GM12891 (cell line): ENCODE results near the gene NPM1.
A peak's percentile ranks its signal among the peaks of the same experiment; 100 is the strongest.
"Not testable (repeated sequence)": the region's sequence is repeated elsewhere in the genome, so short reads cannot be mapped to it uniquely, and the experiment has no call there.

Experiments
- DNase-seq: peaks from one replicate; pipeline ENCODE4 v3.0.0; 2011; ENCODE audit warnings: low spot score; ENCODE audit not compliant: insufficient read length
- FAIRE-seq: peaks from 2 replicates; lab custom pipeline; 2011; peaks lifted over from hg19 to GRCh38; lab: Jason Lieb, UNC
- PAX5 ChIP-seq: IDR thresholded peaks from 2 replicates; pipeline ENCODE4 v1.6.1; 2011; ENCODE audit warnings: low read length, moderate library complexity, mild to moderate bottlenecking; ENCODE audit not compliant: insufficient read depth, severe bottlenecking
- POLR2A ChIP-seq: IDR thresholded peaks from 2 replicates; pipeline ENCODE4 v1.6.1; 2011; ENCODE audit warnings: low read depth, low read length, control low read depth
- POLR2AphosphoS5 ChIP-seq: IDR thresholded peaks from 2 replicates; pipeline ENCODE4 v1.6.1; 2011; ENCODE audit warnings: low read depth, low read length, control low read depth
- POU2F2 ChIP-seq: IDR thresholded peaks from 2 replicates; pipeline ENCODE4 v1.6.1; 2011; ENCODE audit warnings: low read depth, mild to moderate bottlenecking, control low read depth, low read length, moderate library complexity
- SPI1 ChIP-seq: IDR thresholded peaks from 2 replicates; pipeline ENCODE4 v1.6.1; 2011; ENCODE audit warnings: low read depth, low read length, control low read depth
- TAF1 ChIP-seq: IDR thresholded peaks from 2 replicates; pipeline ENCODE4 v1.6.1; 2011; ENCODE audit warnings: low read depth, low read length, control low read depth

NPM1 gene

GRCh38 chr5:171386006-171386671 lies 1.5 kb upstream of the NPM1 start:
- DNase-seq (no peak), FAIRE-seq (no peak)
- TF ChIP-seq POU2F2 (no peak), SPI1 (no peak), TAF1 (no peak), POLR2A (no peak), POLR2AphosphoS5 (no peak), PAX5 (no peak)

GRCh38 chr5:171386861-171387344 lies 746 bp upstream of the NPM1 start:
- FAIRE-seq = no peak
- no peak for TF ChIP-seq POU2F2
- no peak for TF ChIP-seq TAF1
- TF ChIP-seq POLR2AphosphoS5 = no peak
- no peak for TF ChIP-seq SPI1
- no peak for TF ChIP-seq PAX5
- TF ChIP-seq POLR2A = no peak

GRCh38 chr5:171387970-171388815 lies 544 bp downstream of the NPM1 start:
- peak; percentile 46 for DNase-seq
- TF ChIP-seq POU2F2 (no peak), POLR2AphosphoS5 (peak; percentile 70), SPI1 (no peak), POLR2A (peak; percentile 64), TAF1 (0 out of 2 replicates have a peak, but pooled peaks have one; percentile 28), PAX5 (no peak)
- peak; percentile 96 for FAIRE-seq

More at GRCh38 chr5:171386861-171387344, 746 bp upstream of the NPM1 start:
- DNase-seq = no peak

GRCh38 chr5:171388816-171389168 lies 1.1 kb downstream of the NPM1 start:
- no peak for FAIRE-seq
- DNase-seq = no peak

GRCh38 chr5:171390883-171391677 lies 3.4 kb downstream of the NPM1 start:
- FAIRE-seq = no peak
- TF ChIP-seq SPI1 (no peak), POLR2A (peak; percentile 33; the same call in 1 of the 2 replicates), PAX5 (no peak), POU2F2 (no peak), POLR2AphosphoS5 (no peak; the same call in 1 of the 2 replicates), TAF1 (no peak)
- DNase-seq = no peak

More at GRCh38 chr5:171388816-171389168, 1.1 kb downstream of the NPM1 start:
- no peak for TF ChIP-seq SPI1
- no peak for TF ChIP-seq PAX5
- TF ChIP-seq TAF1 = no peak
- no peak; the same call in 1 of the 2 replicates for TF ChIP-seq POLR2AphosphoS5
- TF ChIP-seq POU2F2 = no peak
- TF ChIP-seq POLR2A = no peak

GRCh38 chr5:171391996-171392577 lies 4.4 kb downstream of the NPM1 start:
- FAIRE-seq = no peak
- peak; percentile 71 for TF ChIP-seq POLR2AphosphoS5
- TF ChIP-seq SPI1 = no peak
- no peak for DNase-seq

- FAIRE-seq = no peak
- no peak for DNase-seq
- TF ChIP-seq SPI1 = peak; percentile 42; the same call in 1 of the 2 replicates
- TF ChIP-seq POLR2AphosphoS5 = no peak
Observed at GRCh38 chr5:171392585-171393159, 5.0 kb downstream of the NPM1 start.

- FAIRE-seq (no peak), DNase-seq (no peak)
- no peak for TF ChIP-seq POLR2A
- TF ChIP-seq TAF1 = no peak
- no peak for TF ChIP-seq POLR2AphosphoS5
- TF ChIP-seq SPI1 = no peak
- no peak for TF ChIP-seq POU2F2
- no peak for TF ChIP-seq PAX5
Observed at GRCh38 chr5:171395042-171395441, 7.4 kb downstream of the NPM1 start.

- not testable (repeated sequence) for DNase-seq, FAIRE-seq
Observed at GRCh38 chr5:171396583-171396982, 8.9 kb downstream of the NPM1 start.
